ENCODE data around the gene ACR. TPM values are rescaled to one million over a fixed set of nuclear protein-coding genes. Genes with fewer than 3 reads are reported as not detected.

Gene ACR
- total and polyA plus RNA-seq, 2 of the 13 experiments (the other 11 are each of a cell fraction or from before 2014, with no cell fraction given): 0.15 TPM; not detected in 1

- Histone ChIP-seq H3K4me3 (replicated peaks in 1 of 3; ENCODE audit: insufficient read depth in 1 of 3, low read depth in 2 of 3, low read length in 3 of 3) (no peak overlapping the region), H3K9ac (ENCODE audit: insufficient read depth, low read depth, low read length) (no peak overlapping the region), H3K27ac (ENCODE audit: extremely low read length, insufficient read depth, low read length) (no peak overlapping the region), H3K4me2 (ENCODE audit: low read depth, low read length) (no peak overlapping the region), H4K20me1 (ENCODE audit: insufficient read depth, low read length) (no peaks in the 10 kb centered on the region), H3K79me2 (ENCODE audit: insufficient read depth, low read length) (no peaks in the 10 kb centered on the region), H3K9me3 (ENCODE audit: low read length) (no peaks in the 10 kb centered on the region), H3K27me3 (ENCODE audit: control insufficient read depth in 1 of 2, insufficient read depth in 2 of 2, low read length in 2 of 2) (peaks cover 0 to 6% of the 10 kb centered on the region in 2 experiments; a peak in 2 of 5 replicates), H3K4me1 (ENCODE audit: insufficient read depth, low read length) (no peaks in the 10 kb centered on the region), H2AFZ (ENCODE audit: low read length) (no peak overlapping the region), H3K36me3 (replicated peaks in 1 of 2; ENCODE audit: control insufficient read depth in 1 of 2, insufficient read depth in 2 of 2, low read length in 2 of 2) (no peaks in the 10 kb centered on the region)
- intact Hi-C loops (cut with micrococcal nuclease; ENCODE audit: unreplicated experiment) (no loop called here), in situ Hi-C loops (cut with HindIII; ENCODE audit: extremely low pct_ligation_motif_present, low pct_unique_long_range_greater_than_20kb) (no loop called here)
- BruUV-seq (replicated peaks): no TSS peak
- ChIA-PET CTCF (ENCODE audit: low intra/inter-chr PET ratio, low total read pairs) (no interaction called here), POLR2A (no interaction called here)
- DNase-seq (ENCODE audit: low spot score) (no peak), ATAC-seq (no peak), FAIRE-seq (no peak)
- TF ChIP-seq MATR3 (CRISPR knock-in tag; IDR thresholded peaks at IDR 0.05) (no peak), SATB2 (CRISPR knock-in tag; IDR thresholded peaks at IDR 0.05) (no peak), MTF1 (CRISPR knock-in tag; IDR thresholded peaks at IDR 0.05) (no peak), MIER3 (CRISPR knock-in tag; IDR thresholded peaks at IDR 0.05; ENCODE audit: borderline replicate concordance) (no peak), RXRA (CRISPR knock-in tag; IDR thresholded peaks at IDR 0.05) (no peak), ZNF264 (CRISPR knock-in tag; IDR thresholded peaks at IDR 0.05) (no peak), ZNF256 (CRISPR knock-in tag; conservative IDR thresholded peaks at IDR 0.05) (no peak), ZFP36 (IDR thresholded peaks at IDR 0.05; ENCODE audit: borderline replicate concordance, low read depth, low read length, partially characterized antibody) (no peak), MBD4 (IDR thresholded peaks at IDR 0.05; ENCODE audit: borderline replicate concordance, low read length) (no peak), RNF219 (CRISPR knock-in tag; IDR thresholded peaks at IDR 0.05) (no peak)
- whole genome bisulfite sequencing (ENCODE audit: low lambda C conversion rate): 47% methylated on average over 10 of the region's 10 CpGs
Measured at GRCh38 chr22:50738649-50739227, 734 bp downstream of the ACR start.

All from HepG2 (cell line).